Activated T-helper 17 cell treated with anti-CD3 and anti-CD28 coated beads, Interleukin-2, amount 50 U/mL, for 72 hours (primary cell): ENCODE measurements around the gene RRAS. TPM values are rescaled to one million over a fixed set of nuclear protein-coding genes. Genes with fewer than 3 reads are reported as not detected.
A peak's percentile ranks its signal among the peaks of the same experiment; 100 is the strongest.
"Not testable (repeated sequence)": the region's sequence is repeated elsewhere in the genome, so short reads cannot be mapped to it uniquely, and the experiment has no call there.

ENCODE experiments used
- ATAC-seq: fragments of 150-1000 bp; cut with Tn5 transposase; replicated peaks from 2 replicates; pipeline ENCODE4 v1.10.0; 2021; ENCODE audit warnings: mild to moderate bottlenecking, moderate library complexity
- H3K27ac Mint-ChIP-seq: one replicate; pipeline ENCODE4 v1.8.0; 2022; ENCODE audit warnings: mixed read lengths
- H3K27me3 Mint-ChIP-seq: one replicate; pipeline ENCODE4 v1.8.0; 2022; ENCODE audit warnings: mixed read lengths
- H3K36me3 Mint-ChIP-seq: one replicate; pipeline ENCODE4 v1.8.0; 2022; ENCODE audit warnings: low read depth, mild to moderate bottlenecking, mixed read lengths
- H3K4me1 Mint-ChIP-seq: one replicate; pipeline ENCODE4 v1.8.0; 2022; ENCODE audit warnings: mixed read lengths
- H3K4me3 Mint-ChIP-seq: one replicate; pipeline ENCODE4 v1.8.0; 2022; ENCODE audit warnings: mild to moderate bottlenecking, mixed read lengths
- H3K9me3 Mint-ChIP-seq: one replicate; pipeline ENCODE4 v1.8.0; 2022; ENCODE audit warnings: mixed read lengths
- total RNA-seq, 2 donors: library from RNA; stranded (reverse); gene quantifications; one replicate each; pipeline ENCODE4 v1.2.3, GENCODE V29; 2022

Gene RRAS
- total RNA-seq, 2 donors from 2014 or later = 7.6 to 14.3 TPM

DNA sequence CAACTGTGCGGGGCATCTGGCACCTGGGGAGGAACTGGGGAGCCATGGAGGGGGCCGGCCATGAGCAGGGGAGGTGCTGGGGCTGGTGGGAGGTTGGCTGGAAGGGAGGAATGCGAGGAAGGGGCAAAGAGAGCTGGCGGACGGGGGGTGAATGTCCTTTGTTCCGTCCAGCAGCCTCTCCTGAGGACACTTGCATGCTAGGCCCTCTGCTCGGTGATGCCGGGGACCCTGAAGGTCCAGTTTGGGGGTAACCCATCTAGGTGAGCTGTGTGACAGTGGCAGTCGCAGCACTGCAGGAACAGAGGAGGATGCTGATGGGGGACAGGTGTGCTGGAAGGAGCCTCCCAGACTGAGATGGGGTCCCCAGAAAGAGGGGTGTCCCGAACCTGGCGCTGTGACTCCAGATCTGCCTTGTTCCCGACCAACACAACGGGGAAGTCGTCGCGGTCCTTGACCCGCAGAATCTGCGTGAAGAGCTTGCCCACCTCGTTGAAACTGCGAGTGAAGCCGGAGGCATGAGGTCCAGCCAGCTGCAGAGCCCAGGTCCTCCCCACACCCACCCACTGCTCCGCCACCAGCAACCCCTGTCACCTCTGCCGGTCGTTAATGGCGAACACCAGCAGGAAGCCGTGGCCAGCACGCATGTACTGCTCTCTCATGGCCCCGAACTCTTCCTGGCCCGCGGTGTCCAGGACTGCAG lies 3.6 kb downstream of the RRAS start:
- peak overlapping the region; percentile 6 for H3K4me3 Mint-ChIP-seq
- no peak overlapping the region for H3K27ac Mint-ChIP-seq
- H3K9me3 Mint-ChIP-seq = no peaks in the 10 kb centered on the region
- no peak for ATAC-seq
- no peaks in the 10 kb centered on the region for H3K27me3 Mint-ChIP-seq
- H3K4me1 Mint-ChIP-seq = peaks cover 21% of the 10 kb centered on the region
- H3K36me3 Mint-ChIP-seq = peaks cover 8% of the 10 kb centered on the region

DNA sequence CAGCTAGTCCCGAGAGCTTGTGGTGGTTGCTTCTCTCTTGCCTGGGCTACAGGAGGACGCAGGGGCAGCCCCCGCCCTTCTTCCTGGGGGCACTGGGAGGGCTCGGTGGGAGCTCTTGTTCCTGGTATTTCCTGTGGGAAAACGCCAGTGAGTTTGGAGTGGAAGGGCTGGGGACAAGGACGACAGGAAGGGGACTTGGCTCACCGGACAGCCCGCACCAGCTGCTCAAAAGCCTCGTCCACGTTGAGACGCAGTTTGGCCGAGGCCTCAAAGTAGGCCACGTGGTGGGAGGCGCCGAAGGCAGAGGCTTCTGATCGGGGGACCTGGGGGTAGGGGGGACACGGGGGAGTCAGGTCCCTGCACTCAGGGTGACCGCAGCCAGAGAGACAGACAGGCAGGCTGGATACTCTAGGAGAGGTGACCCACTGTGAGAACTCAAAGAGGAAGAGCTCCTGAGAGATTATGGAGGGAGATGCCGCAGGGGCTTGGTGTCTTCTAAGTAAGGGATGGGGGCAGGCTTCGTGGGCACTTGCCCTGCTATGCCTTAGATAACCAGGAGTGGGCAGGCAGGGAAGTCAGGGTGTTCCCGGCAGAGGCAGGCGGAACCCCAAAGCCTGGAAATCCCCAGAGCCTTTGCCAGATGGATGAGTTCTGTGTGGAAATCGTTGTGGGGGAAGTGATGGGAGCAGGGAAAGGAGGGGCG lies 4.3 kb downstream of the RRAS start:
- Mint-ChIP-seq H3K4me3 (peak overlapping the region; percentile 6), H3K27ac (peak overlapping the region; percentile 22), H3K9me3 (no peaks in the 10 kb centered on the region), H3K27me3 (no peaks in the 10 kb centered on the region), H3K4me1 (peaks cover 21% of the 10 kb centered on the region), H3K36me3 (peaks cover 4% of the 10 kb centered on the region)
- no peak for ATAC-seq

DNA sequence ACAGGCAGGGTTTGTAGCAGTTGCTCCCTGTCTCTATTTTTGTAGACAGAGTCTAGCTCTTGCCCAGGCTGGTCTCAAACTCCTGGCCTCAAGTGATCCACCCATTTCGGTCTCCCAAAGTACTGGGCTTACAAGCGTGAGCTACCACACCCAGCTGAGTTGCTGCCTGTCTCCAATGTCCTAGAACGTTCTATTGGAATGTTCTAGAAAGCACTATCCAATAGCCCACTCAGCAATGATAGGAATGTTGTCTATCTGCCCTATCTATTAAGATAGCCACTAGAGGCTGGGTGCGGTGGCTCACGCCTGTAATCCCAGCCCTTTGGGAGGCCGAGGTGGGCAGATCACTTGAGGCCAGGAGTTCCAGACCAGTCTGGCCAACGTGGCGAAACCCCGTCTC lies 6.7 kb downstream of the RRAS start:
- H3K27me3 Mint-ChIP-seq, H3K9me3 Mint-ChIP-seq, ATAC-seq, H3K27ac Mint-ChIP-seq, H3K4me3 Mint-ChIP-seq, H3K36me3 Mint-ChIP-seq: not testable (repeated sequence)
- H3K4me1 Mint-ChIP-seq = peaks cover 17% of the 10 kb centered on the region

DNA sequence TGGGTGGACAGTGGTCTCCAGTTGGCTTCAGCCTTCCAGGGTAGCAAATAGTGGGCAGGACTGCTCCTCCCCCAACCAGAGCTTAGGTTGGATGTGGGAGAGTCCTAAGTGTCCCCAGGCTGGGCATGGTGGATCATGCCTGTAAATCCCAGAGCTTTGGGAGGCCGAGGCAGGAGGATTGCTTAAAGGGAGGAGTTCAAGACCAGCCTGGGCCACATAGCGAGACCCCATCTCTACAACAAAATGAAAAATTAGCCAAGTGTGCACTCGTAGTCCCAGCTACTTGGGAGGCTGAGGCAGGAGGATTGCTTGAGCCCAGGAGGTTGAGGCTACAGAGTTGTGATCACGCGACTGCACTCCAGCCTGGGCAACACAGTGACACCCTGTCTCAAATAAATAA lies 7.4 kb downstream of the RRAS start:
- H3K27ac Mint-ChIP-seq = no peak overlapping the region
- ATAC-seq = no peak
- H3K36me3 Mint-ChIP-seq = peaks cover 6% of the 10 kb centered on the region
- H3K27me3 Mint-ChIP-seq = no peaks in the 10 kb centered on the region
- no peak overlapping the region for H3K4me3 Mint-ChIP-seq
- H3K9me3 Mint-ChIP-seq = no peaks in the 10 kb centered on the region
- peaks cover 12% of the 10 kb centered on the region for H3K4me1 Mint-ChIP-seq

DNA sequence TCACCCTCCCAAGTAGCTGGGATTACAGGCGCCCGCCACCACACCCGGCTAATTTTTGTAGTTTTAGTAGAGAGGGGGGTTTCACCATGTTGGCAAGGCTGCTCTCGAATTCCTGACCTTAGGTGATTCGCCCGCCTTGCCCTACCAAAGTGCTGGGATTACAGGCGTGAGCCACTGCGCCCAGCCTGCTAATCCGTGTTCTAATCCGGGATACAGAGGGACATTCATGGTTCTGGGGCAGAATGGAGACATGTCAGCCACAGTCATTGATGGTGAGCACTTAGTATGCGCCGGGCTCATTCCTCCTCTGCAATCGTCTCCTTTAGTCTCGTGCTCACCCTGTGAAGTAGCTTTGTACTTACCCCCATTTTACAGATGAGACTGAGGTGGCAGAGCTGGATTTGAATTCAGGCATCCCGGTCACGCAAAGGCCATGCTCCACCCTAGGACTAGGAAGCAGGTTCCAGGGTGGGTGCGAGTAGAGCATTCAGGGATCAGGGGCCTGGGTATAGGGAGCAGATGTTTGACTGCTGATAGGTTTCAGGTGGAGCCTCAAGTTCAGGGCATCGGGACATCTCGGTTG lies 8.2 kb downstream of the RRAS start:
- no peak overlapping the region for H3K27ac Mint-ChIP-seq
- peaks cover 11% of the 10 kb centered on the region for H3K4me1 Mint-ChIP-seq
- no peaks in the 10 kb centered on the region for H3K27me3 Mint-ChIP-seq

DNA sequence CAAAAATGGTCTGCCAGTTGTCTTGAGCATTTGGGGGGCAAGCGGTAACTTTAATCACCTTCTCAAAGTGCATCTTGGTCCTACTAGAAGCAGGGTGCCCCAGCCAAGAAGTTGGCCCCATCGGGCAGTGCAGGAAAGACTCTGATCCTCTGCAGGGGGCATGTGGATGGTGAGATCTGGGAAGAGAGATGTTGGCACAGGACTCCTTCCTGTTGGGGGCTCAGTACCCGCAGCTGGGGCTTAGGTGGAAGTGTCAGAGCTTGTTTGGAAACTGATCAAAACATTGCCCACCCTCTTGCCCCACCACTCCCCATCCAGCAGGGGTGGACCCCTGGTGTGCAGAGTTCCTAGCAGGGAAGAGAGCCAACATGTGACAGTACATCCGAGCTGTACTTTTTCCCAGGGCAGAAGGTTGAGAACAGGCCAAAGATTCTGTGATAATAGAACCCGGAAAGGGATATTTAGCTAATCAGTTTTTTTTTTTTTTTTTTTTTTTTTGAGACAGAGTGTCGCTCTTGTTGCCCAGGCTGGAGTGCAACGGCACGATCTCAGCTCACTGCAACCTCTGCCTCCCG lies 8.8 kb downstream of the RRAS start:
- Mint-ChIP-seq H3K27ac (no peak overlapping the region), H3K4me1 (peaks cover 9% of the 10 kb centered on the region), H3K36me3 (peaks cover 18% of the 10 kb centered on the region), H3K27me3 (no peaks in the 10 kb centered on the region), H3K9me3 (no peaks in the 10 kb centered on the region), H3K4me3 (no peak overlapping the region)
- ATAC-seq = no peak

More for the DNA sequence above, 8.2 kb downstream of the RRAS start:
- ATAC-seq = no peak
- H3K9me3 Mint-ChIP-seq = no peaks in the 10 kb centered on the region
- H3K4me3 Mint-ChIP-seq = no peak overlapping the region
- H3K36me3 Mint-ChIP-seq = peaks cover 13% of the 10 kb centered on the region

DNA sequence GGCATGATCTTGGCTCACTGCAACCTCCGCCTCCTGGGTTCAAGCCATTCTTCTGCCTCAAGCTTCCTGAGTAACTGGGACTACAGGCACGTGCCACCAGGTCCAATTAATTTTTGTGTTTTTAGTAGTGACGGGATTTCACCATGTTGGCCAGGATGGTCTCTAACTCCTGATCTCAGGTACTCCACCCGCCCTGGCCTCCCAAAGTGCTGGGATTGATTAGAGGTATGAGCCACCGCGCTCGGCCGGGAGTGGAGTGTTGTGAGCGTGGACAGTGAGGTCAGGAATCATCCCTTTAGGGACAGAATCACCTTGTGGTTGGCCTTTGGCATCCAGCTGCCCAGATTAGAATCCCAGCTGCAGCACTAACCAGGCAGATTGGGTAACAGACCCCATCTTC lies 10.3 kb downstream of the RRAS start:
- Mint-ChIP-seq H3K4me3 (no peak overlapping the region), H3K36me3 (peaks cover 25% of the 10 kb centered on the region), H3K27me3 (no peaks in the 10 kb centered on the region), H3K9me3 (no peaks in the 10 kb centered on the region), H3K27ac (no peak overlapping the region), H3K4me1 (peaks cover 5% of the 10 kb centered on the region)
- ATAC-seq = no peak

DNA sequence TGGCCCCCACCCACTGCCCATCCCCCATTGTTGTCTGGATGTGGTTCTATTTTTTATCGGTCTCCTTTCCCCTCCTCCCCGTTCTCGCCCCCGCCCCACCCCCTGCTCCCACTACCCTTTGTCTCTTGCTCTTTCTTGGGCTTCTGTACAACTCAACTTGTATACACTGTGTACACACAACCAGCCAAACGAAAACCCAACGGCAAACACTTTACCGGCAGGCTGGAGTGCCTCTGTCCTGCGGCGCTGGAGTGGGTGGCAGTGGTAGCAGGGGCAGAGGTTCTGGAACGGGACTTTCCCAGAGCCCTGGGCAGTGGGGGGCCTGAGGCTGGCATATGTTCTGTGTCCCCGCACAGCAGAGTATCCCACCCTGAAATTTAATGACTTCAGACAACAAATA lies 13.7 kb downstream of the RRAS start:
- Mint-ChIP-seq H3K27ac (no peak overlapping the region), H3K36me3 (peaks cover 51% of the 10 kb centered on the region), H3K9me3 (no peaks in the 10 kb centered on the region), H3K27me3 (no peaks in the 10 kb centered on the region), H3K4me3 (no peak overlapping the region), H3K4me1 (peaks cover 5% of the 10 kb centered on the region)
- no peak for ATAC-seq

DNA sequence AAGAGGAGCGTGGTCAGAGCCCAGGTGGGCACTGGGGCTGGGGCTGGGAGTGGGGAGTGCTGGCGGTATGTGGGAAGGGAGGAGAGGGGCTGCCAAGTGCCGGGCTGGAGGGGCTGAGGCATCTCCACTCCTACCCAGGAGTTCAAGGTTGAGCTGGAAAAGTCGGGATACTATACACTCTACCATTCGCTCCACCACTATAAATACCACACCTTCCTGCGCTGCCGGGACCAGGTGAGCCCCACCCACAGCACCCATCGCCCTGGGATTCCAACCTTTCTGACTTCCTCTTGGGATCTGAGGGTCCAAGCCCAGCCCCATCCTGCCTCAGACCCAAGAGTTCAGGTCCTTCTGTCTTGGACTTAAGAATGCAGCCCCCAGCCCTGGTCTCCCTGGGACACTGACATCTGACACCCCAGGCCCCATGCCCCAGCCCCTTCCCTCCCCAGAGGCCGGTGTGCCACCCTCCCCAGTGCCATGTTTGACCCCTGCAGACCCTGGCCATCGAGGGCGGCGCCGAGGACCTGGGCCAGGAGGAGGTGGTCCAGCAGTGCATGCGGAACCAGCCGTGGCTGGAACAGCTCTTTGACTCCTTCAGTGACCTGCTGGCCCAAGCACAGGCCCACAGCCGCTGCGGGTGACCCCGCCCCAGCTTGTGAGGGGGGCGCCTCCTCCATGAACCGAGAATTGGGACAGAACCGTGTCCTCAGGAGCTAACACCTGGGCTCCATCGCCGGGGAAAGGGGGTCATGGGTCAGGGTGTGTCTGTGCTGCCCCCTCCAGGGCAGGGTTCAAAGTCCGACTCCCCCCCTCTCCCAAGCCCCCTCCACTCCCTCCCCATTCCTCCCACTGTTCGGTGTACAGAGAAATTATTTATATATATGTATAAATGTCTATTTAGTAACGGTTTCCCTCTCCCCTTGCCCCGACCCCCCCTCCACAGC lies 14.7 kb downstream of the RRAS start:
- no peak overlapping the region for H3K27ac Mint-ChIP-seq
- no peaks in the 10 kb centered on the region for H3K27me3 Mint-ChIP-seq
- peaks cover 5% of the 10 kb centered on the region for H3K4me1 Mint-ChIP-seq
- no peaks in the 10 kb centered on the region for H3K9me3 Mint-ChIP-seq
- H3K4me3 Mint-ChIP-seq = no peak overlapping the region
- ATAC-seq = no peak
- peaks cover 52% of the 10 kb centered on the region for H3K36me3 Mint-ChIP-seq

DNA sequence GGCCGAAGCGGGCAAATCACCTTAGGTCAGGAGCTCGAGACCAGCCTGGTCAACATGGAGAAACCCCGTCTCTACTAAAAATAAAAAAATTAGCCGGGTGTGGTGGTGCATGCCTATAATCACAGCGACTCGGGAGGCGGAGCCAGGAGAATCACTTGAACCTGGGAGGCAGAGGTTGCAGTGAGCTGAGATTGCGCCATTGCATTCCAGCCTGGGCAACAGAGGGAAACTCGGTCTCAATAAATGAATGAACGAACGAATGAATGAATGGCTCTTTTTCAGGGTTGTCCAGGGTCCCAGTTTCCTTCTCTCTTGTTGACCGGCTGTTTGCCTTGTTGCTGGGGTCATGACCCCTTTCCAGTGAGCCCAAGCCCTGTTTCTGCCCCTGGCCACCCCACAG lies 22.1 kb downstream of the RRAS start:
- ATAC-seq, H3K9me3 Mint-ChIP-seq: not testable (repeated sequence)

DNA sequence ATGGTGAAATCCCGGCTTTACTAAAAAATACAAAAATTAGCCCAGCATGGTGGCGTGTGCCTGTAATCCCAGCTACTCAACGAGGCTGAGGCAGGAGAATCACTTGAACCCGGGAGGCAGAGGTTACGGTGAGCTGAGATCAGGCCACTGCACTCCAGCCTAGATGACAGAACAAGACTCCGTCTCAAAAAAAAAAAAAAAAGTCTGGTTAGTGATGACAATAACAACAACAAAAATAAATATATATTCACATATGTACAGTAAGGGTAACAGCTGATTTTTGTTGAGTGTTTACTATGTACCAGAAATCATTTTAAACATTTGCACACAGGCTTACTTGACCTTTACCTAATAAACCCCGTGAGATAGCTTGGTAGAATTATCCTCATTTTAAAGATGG lies 23.0 kb downstream of the RRAS start:
- Mint-ChIP-seq H3K27ac (peak overlapping the region; percentile 33), H3K9me3 (no peaks in the 10 kb centered on the region), H3K27me3 (no peaks in the 10 kb centered on the region), H3K36me3 (peaks cover 74% of the 10 kb centered on the region), H3K4me3 (no peak overlapping the region), H3K4me1 (peaks cover 13% of the 10 kb centered on the region)
- ATAC-seq = no peak

More for the DNA sequence above, 22.1 kb downstream of the RRAS start:
- not testable (repeated sequence) for H3K4me1 Mint-ChIP-seq, H3K27me3 Mint-ChIP-seq, H3K4me3 Mint-ChIP-seq
- Mint-ChIP-seq H3K36me3 (peaks cover 75% of the 10 kb centered on the region), H3K27ac (peak overlapping the region; percentile 33)

DNA sequence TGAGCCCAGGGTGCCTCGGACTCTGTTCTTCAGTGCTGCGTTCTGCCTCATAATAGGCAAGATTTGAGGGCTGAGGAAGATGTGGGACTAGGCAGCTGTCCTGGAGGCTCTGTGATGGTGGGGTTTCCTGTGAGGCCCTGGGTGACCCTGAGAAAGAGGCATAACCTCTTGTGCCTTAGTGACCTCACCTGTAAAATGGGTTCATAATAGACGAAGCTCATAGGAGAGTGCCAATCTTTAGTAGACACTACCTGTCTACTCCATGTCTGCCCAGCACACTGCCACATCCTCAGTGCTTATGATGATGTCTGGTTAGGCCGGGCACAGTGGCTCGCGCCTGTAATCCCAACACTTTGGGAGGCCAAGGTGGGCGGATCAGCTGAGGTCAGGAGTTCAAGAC lies 23.4 kb downstream of the RRAS start:
- ATAC-seq = no peak
- peaks cover 71% of the 10 kb centered on the region for H3K36me3 Mint-ChIP-seq
- H3K4me1 Mint-ChIP-seq = peaks cover 13% of the 10 kb centered on the region
- H3K9me3 Mint-ChIP-seq = no peaks in the 10 kb centered on the region
- no peak overlapping the region for H3K27ac Mint-ChIP-seq
- H3K27me3 Mint-ChIP-seq = no peaks in the 10 kb centered on the region
- no peak overlapping the region for H3K4me3 Mint-ChIP-seq

DNA sequence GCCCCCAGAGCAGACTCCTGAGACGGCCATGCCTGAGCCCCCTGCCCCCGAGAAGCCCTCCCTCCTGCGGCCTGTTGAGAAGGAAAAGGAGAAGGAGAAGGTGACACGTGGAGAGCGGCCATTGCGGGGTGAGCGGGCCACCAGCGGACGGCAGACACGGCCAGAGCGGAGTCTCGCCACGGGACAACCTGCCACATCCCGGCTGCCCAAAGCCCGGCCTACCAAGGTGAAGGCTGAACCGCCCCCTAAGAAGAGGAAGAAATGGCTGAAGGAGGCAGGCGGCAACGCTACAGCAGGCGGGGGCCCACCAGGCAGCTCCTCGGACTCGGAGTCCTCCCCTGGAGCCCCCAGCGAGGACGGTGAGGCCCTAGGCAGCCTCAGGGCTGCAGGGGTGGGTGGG lies 24.1 kb downstream of the RRAS start:
- no peak for ATAC-seq
- Mint-ChIP-seq H3K27me3 (no peaks in the 10 kb centered on the region), H3K9me3 (no peaks in the 10 kb centered on the region), H3K27ac (no peak overlapping the region), H3K4me3 (no peak overlapping the region), H3K4me1 (peaks cover 13% of the 10 kb centered on the region), H3K36me3 (peaks cover 69% of the 10 kb centered on the region)
